ENCODE results near the gene MCL1. TPM values are rescaled to one million over a fixed set of nuclear protein-coding genes. Genes with fewer than 3 reads are reported as not detected.

Gene MCL1
- total and polyA plus RNA-seq, 2 of the 13 experiments (the other 11 are each of a cell fraction or from before 2014, with no cell fraction given), result 69.5 to 125 TPM

DNA sequence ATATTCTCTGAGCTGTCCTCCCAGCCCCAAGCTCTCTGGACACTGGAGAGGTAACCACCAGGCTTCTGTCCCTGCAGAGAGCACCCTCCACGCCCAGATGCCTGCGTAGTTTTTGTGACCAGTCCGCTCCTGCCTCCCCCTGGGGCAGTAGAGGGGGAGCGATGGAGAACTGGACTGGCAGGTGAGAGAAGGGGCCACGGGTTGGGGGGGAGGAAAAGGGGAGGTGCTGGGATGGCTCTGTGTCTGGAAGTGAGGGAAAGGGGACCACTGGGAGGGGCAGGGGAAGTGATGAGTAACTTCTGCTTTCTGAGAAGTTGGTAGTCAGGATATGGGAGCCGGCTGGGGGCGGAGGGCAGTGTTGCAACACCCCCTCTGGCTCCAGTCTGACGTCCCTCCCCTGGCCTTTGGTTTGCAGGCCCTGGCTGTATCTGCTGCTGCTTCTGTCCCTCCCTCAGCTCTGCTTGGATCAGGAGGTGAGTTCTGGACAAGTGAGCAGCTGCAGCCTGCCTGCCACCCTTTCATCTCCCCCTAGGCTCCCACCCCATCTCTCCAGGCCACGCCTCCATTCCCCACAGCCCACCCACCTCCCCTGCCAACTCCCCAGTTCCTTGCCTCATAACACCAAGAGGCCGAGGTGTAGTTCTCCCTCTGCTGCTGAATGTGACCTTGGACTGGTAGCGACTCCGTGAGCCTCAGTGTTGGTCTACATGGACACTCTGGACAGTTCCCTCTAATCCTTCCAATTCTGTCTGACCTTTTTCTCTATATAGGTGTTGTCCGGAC is 27.1 kb downstream of the MCL1 start (continued):
- 0 out of 2 replicates have a peak, but pooled peaks have one; percentile 49 for TF ChIP-seq MXD4 (CRISPR knock-in tag; IDR thresholded peaks at IDR 0.05)
- TF ChIP-seq, protein P1, sequence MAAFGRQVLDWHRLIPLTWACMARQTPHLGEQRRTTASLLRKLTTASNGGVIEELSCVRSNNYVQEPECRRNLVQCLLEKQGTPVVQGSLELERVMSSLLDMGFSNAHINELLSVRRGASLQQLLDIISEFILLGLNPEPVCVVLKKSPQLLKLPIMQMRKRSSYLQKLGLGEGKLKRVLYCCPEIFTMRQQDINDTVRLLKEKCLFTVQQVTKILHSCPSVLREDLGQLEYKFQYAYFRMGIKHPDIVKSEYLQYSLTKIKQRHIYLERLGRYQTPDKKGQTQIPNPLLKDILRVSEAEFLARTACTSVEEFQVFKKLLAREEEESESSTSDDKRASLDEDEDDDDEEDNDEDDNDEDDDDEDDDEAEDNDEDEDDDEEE (CRISPR knock-in tag; IDR thresholded peaks at IDR 0.05), result no peak
- TF ChIP-seq HIVEP1 (CRISPR knock-in tag; IDR thresholded peaks at IDR 0.05), result no peak
- TF ChIP-seq KLF15 (CRISPR knock-in tag; IDR thresholded peaks at IDR 0.05; ENCODE audit: borderline replicate concordance), result no peak
- no peak for TF ChIP-seq ZNF343 (CRISPR knock-in tag; IDR thresholded peaks at IDR 0.05)
- 0 out of 2 replicates have a peak, but pooled peaks have one; percentile 69 for TF ChIP-seq HOXA3 (CRISPR knock-in tag; IDR thresholded peaks at IDR 0.05)
- TF ChIP-seq KAT8 (CRISPR knock-in tag; IDR thresholded peaks at IDR 0.05), result peak; percentile 67
- TF ChIP-seq, protein P2, sequence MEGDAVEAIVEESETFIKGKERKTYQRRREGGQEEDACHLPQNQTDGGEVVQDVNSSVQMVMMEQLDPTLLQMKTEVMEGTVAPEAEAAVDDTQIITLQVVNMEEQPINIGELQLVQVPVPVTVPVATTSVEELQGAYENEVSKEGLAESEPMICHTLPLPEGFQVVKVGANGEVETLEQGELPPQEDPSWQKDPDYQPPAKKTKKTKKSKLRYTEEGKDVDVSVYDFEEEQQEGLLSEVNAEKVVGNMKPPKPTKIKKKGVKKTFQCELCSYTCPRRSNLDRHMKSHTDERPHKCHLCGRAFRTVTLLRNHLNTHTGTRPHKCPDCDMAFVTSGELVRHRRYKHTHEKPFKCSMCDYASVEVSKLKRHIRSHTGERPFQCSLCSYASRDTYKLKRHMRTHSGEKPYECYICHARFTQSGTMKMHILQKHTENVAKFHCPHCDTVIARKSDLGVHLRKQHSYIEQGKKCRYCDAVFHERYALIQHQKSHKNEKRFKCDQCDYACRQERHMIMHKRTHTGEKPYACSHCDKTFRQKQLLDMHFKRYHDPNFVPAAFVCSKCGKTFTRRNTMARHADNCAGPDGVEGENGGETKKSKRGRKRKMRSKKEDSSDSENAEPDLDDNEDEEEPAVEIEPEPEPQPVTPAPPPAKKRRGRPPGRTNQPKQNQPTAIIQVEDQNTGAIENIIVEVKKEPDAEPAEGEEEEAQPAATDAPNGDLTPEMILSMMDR (CRISPR knock-in tag; IDR thresholded peaks at IDR 0.05), result 0 out of 2 replicates have a peak, but pooled peaks have one; percentile 22
- no peak for TF ChIP-seq RAD21 (CRISPR knock-in tag; IDR thresholded peaks at IDR 0.05)
- peak; percentile 44 for TF ChIP-seq DRAP1 (CRISPR knock-in tag; IDR thresholded peaks at IDR 0.05)
- no peak for TF ChIP-seq ZNF781 (CRISPR knock-in tag; IDR thresholded peaks at IDR 0.05; ENCODE audit: borderline replicate concordance, not compliant biosample characterization)
- TF ChIP-seq ZNF329 (CRISPR knock-in tag; IDR thresholded peaks at IDR 0.05; ENCODE audit: low read depth), result no peak
- TF ChIP-seq FOXK1 (CRISPR knock-in tag; IDR thresholded peaks at IDR 0.05; ENCODE audit: borderline replicate concordance, low read depth), result no peak
- no peak for TF ChIP-seq RARG (CRISPR knock-in tag; IDR thresholded peaks at IDR 0.05; ENCODE audit: low read depth)
- TF ChIP-seq ZNF746 (CRISPR knock-in tag; IDR thresholded peaks at IDR 0.05), result peak; percentile 61; the same call in 1 of the 2 replicates
- TF ChIP-seq ZFP36L1 (CRISPR knock-in tag; IDR thresholded peaks at IDR 0.05), result peak; percentile 38; the same call in 1 of the 2 replicates
- TF ChIP-seq RXRA (CRISPR knock-in tag; IDR thresholded peaks at IDR 0.05), result peak; percentile 70
- TF ChIP-seq, protein P3, sequence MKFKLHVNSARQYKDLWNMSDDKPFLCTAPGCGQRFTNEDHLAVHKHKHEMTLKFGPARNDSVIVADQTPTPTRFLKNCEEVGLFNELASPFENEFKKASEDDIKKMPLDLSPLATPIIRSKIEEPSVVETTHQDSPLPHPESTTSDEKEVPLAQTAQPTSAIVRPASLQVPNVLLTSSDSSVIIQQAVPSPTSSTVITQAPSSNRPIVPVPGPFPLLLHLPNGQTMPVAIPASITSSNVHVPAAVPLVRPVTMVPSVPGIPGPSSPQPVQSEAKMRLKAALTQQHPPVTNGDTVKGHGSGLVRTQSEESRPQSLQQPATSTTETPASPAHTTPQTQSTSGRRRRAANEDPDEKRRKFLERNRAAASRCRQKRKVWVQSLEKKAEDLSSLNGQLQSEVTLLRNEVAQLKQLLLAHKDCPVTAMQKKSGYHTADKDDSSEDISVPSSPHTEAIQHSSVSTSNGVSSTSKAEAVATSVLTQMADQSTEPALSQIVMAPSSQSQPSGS (CRISPR knock-in tag; IDR thresholded peaks at IDR 0.05), result peak; percentile 29; the same call in 1 of the 2 replicates
- no peak; the same call in 1 of the 2 replicates for TF ChIP-seq SMC3 (IDR thresholded peaks at IDR 0.05; ENCODE audit: low read length)
- no peak for TF ChIP-seq KMT2B (CRISPR knock-in tag; IDR thresholded peaks at IDR 0.05)
- no peak for TF ChIP-seq NONO (IDR thresholded peaks at IDR 0.05)
- TF ChIP-seq NONO (CRISPR knock-in tag; conservative IDR thresholded peaks at IDR 0.05), result 0 out of 2 replicates have a peak, but pooled peaks have one; percentile 24
- no peak for TF ChIP-seq ZBTB26 (CRISPR knock-in tag; IDR thresholded peaks at IDR 0.05; ENCODE audit: borderline replicate concordance)
- peak; percentile 49; the same call in 1 of the 2 replicates for TF ChIP-seq ZNF556 (CRISPR knock-in tag; IDR thresholded peaks at IDR 0.05; ENCODE audit: borderline replicate concordance)
- no peak for TF ChIP-seq NKX3-1 (CRISPR knock-in tag; IDR thresholded peaks at IDR 0.05)
